ENCODE data around the gene HAGHL.
"Not testable (repeated sequence)": the region's sequence is repeated elsewhere in the genome, so short reads cannot be mapped to it uniquely, and the experiment has no call there.

The HAGHL gene

DNA sequence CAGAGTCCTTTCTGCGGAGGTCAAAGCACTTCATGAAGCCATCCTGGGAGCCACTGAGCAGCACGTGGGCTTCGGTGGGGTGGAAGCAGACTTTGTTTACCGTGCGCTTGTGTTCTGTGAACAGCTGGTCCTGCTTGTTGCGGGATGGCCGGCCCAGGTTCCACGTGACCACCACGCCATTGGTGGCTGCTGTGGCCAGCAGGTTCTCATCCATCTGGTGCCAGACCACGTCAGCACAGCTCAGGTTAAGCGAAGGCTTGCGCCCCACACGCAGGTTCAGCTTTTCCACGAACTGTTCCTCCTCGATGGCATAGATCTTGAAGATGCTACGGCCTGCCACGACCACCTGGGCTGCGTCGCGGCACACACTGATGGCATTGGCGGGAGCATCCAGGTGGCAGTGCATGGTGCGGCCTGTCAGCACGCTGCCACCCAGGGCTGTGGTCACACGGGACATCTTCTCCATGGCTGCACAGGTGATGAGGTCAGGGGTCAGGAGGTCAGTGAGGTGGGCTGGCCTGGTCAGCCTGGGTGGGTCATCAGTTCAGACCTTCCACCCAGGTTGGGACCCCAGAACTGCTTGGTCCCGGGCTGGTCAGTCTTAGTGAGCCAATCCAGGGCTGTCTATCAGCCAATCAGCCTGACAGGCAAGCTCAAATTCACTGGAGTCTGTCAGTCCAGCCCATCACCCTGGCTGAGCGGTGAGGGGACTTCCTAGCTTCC lies 37.6 kb upstream of the HAGHL start:
- DNase-seq (ENCODE audit: low read depth), result no peak

DNA sequence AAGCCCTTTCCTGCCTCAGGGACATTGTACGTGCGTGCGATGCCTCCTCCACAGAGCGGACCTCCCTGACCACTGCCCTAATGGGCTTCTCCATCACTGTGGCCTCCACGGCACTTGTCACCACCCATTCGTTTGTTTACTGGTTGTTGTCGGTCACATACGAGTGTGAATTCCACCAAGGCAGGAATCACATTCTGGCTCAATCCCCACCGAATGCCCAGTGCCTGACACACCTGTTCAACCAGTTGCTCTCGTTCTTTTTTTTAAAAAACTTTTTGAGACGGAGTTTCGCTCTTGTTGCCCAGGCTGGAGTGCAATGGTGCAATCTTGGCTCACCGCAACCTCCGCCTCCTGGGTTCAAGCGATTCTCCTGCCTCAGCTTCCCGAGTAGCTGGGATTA lies 35.7 kb upstream of the HAGHL start:
- not testable (repeated sequence) for DNase-seq (ENCODE audit: low read depth)

DNA sequence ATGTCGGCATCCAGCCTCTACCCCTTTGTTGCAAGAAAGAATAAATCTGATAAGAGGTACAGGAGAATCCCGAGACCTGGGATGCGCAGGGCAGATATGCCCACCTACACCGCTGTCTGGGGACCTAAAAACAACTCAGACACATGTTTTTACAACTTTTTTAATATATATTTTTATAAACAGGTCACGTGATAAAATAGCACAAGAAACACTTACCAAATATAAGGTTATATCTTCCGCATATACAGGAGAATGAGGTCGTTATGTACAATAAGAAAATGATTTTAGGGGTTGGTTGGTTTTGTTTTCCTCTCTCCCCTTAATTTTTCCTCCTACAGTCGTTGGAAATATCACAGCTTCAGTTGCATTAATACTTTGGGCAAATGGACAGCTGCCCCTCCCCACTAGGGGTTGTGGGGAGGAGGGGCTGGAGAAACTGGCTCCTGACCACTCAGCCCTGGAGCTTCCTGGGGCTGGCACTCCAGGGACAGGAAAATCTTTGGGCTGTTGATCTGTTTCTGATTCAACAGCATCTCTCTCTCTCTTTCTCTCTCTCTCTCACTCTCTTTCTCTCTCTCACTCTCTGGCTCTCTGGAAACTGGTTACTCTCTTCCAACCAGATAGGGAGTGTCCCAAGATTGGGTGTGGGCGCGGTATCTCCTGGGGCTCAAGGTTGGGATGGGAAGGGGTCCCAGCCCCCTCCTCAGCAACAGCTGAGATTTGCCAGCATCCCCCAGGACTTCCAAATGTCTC lies 34.4 kb upstream of the HAGHL start:
- DNase-seq (ENCODE audit: low read depth), result no peak

DNA sequence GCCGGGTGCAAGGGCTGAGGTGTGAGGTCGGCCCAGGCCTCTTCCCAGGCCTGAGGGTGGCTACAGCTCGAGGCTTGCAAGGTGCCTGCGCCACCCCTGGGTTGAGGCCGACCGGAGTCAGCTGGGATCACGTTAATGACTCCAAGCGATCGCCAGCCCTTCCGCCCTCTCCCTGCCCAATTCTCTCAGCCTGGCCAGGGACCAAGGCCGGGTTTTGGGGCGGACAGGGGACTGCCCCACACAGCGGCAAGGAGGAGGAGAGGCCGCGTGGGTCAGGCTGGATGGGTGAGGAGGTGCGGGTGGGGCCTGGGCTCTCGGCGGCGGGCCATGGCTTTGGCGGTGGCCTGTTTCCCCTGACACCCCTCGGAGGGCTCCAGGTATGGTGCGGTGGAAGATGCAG lies 33.5 kb upstream of the HAGHL start:
- DNase-seq (ENCODE audit: low read depth), result no peak

DNA sequence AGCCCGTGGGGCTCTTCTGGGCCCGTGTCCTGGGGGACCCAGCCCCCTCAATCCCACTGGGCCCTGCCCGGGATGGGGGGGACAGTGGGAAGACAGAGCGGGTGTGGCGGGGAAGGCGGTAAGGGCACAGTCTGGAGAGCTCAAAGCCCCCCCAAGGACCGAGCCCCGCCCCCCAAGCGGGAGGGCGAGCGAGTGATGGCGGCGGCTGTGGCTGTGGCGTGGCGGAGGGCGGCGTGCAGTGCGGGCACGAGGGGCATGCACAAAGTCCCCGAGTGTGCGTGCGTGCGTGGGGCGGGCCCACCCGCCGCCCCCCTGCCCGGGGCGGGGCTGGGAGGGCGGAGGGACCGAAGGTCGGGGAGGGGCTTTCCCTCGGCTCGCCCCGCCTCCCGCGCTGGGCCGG lies 33.1 kb upstream of the HAGHL start:
- no peak for DNase-seq (ENCODE audit: low read depth)

DNA sequence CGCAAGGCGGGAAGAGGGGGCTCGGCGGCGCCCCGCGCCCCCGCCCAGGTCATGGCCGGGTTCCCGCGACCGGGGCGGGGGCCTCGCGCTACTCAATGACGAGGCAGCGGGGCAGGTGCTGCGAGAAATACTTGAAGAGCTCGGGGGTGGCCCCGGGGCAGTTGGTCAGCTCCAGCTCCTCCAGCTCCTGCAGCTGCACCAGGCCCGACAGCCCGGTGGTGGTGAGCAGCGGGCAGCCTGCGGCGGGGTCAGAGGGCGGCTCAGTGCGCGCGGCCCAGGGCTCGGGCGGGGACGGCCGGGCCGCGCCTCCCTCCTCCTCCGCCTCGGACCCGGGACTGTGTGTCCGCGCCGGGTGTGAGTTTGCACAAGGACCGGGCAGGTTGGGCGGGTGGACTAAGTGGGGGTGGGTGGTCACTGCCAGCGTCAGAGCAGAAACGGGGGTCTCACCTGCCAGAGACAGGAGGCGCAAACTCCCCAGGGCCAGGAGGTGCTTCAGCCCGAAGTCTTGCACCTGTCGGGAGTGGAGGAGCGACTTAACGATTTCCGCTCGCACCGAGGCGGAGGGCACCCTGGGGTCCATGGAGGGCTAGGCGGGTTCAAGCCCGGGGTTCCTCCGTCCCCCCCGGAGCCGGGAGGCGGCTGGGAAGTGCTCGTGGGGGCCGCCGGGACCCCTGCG lies 32.6 kb upstream of the HAGHL start:
- no peak for DNase-seq (ENCODE audit: low read depth)

DNA sequence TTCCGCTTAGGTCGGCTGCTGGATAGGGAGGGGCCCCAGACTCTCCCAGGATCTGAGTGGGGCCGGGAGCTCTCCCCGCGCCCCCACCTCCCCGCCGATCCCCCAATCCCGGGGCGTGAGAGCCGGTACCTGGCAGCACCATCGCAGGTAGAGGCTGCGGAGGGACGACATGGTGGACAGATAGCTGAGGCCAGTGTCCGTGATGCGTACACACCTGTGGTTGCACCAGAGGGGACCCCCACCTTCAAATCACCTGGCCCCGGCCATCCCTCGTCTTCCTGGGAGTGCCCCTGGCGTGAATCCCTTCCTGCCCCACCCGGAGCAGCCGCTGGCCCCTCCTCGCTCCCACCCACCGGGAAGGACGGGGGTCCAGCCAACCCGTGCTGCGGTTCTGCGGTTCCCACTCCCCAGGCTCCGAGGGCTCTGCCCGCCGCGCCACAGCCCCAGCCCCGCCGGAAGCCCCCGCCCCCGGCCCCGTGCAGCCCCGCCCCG lies 32.0 kb upstream of the HAGHL start:
- no peak for DNase-seq (ENCODE audit: low read depth)

DNA sequence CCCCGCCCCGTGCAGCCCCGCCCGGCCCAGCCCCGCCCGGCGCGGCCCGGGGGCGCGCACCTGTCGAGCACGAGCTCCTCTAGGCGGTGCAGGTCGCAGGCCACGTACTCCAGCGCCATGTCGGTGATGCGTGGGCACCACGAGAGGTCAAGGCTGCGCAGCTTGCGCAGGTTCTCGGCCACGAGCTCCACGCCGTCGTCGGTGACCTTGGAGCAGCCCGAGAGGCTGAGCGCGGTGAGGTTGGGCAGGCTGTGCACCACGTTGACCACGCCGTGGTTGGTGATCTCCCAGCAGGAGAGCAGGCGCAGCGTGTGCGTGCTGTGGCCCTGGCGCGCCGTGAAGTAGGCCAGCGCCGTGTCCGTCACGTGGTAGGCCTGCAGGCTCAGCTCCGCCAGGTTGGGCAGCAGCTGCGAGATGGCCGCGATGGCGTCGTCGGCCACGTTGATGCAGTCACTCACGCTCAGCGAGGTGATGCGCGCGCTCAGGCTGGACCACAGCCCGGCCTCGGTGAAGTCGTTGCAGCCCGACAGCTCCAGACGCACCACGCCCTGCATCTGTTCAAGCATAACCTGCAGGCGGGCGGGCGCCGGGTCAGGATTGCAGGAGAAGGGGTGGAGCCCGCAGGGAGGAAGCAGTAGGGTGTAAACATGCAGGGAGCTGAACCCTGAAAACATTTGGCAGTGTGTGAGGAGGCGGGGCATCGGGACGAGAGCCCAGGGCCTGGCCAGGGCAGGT lies 31.4 kb upstream of the HAGHL start:
- no peak for DNase-seq (ENCODE audit: low read depth)

DNA sequence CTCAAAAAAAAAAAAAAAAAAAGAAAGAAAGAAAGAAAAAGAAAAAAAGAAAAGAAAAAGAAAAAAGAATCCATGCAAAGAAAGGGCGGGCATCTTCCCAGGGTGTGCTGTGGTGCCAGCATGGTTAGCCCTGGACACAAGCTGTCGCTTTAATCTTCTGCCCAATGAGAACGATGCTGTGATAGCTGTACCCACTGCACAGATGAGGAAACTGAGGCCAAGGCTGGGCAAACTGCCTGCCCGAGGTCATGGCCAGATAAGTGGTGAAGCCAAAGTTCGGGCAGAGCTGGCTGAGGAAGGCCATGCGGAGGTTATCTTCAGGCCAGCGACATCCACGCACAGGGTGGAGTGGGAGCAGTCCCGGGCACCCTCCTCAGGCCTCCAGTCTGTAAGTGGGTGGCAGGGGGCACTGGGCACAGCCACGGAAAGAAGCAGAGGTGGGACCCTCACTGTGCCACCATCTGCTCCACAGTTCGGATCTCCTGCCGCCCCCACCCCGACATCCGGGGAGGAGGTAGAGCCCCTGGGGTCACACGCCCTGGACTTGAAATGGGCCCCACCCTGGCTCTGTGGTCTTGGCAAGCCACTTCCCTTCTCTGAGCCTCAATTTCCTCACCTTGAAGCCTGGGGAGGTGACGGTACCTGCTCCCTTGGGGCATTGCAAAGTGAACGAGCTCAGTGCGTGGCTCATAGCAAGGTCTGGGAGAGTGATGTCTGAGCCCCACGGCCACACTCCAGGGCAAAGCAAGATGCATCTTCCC lies 27.8 kb upstream of the HAGHL start:
- DNase-seq (ENCODE audit: low read depth), result no peak

DNA sequence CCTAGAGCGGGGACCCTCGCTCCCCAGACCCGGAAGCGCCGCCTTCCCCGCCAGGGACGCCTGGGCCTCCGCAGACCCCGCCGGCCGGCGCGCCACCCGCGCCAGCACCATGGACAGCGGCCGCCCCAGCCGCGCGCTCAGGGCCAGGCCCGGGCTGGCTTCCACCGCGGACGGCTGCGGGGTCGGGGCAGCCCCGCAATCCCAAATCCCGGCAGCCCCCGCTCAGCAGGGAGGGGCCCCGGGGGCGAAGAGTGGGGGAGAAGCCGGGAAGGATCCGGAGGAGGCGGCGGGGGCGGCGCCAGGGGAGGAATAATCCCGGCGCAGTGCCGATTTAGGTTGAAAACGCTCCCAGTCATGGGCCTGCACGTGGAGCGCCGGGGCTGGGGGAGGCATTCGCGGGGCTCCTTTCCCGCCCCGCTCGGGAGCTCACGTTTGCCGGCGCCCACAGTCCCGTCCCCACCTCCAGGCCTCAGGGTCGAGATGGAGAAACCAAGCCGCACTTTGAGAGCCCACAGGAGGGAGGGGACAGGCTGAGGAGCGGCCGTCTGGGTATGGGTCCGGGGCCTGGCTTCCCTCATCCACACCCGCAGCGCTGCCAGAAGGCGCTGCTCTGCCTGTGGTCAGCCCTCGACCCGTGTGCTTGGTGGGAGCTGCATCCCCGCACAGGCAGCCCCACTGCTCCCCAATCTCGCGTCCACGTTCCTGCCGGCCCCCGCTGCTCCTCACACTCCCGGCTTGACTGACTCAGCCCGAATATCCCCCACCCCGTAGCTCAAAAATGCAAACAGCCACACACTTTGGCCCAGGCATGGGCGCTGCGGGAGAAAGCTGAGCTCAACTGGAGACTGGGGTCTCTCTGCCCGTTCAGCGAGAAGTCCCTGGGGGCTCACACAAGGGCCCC lies 26.0 kb upstream of the HAGHL start:
- no peak for DNase-seq (ENCODE audit: low read depth)

DNA sequence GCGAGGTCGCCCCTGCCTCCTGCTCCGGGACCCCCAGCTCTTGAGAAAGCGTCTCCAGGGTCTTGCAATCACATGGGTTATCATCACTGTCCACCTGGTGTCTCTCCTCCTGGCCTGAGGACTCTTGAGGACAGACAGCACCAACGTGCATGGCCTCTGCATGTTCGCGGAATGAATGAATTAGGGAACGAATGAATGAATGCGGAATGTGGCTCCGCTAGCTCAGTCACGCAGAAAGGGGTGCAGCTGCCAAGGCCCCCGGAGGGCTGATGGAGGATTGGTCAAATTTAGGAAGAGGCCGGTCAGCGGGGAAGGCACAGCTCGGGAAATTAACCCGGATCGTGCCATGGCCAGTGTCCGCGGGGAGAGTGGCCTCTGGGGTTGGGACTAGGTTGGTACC lies 24.6 kb upstream of the HAGHL start:
- no peak for DNase-seq (ENCODE audit: low read depth)

DNA sequence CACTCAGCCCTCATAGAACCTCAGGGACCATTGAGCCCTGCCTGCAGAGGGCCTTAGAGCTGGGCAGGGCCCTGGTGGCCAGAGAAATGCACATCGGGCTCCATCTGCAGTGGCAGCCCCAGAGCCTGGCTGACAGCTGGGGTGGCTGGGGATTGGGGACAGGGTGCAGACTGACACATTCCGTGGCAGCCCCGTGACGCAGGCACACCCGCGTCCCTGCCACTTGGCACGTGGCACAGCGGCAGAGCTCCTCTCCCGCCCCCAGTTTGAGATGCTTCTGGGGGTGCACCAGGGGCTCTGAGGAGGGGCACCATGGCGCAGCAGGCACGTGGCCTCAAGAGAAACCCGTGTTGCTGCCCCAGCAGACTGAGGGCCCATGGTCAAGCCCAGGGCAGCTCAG lies 23.5 kb upstream of the HAGHL start:
- no peak for DNase-seq (ENCODE audit: low read depth)

DNA sequence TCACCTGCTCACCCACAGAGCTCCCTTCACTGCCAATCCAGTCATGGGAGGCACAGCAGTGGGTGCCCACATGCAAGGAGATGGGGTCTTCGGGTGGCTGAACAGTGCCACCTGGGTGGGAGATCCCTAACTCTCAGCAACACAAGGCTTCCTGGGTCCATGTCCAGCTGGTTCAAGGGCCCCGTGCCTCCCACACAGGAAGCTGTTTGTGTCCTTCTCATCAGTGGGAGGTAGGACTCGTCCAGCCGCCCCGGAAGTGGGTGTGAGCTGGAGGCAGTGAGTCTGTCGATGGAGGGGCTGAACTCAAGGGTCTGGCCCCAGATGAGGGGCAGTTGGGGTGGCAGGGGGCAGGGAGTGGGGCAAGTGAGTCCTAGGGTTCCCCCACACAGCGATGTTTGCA lies 22.9 kb upstream of the HAGHL start:
- no peak for DNase-seq (ENCODE audit: low read depth)

DNA sequence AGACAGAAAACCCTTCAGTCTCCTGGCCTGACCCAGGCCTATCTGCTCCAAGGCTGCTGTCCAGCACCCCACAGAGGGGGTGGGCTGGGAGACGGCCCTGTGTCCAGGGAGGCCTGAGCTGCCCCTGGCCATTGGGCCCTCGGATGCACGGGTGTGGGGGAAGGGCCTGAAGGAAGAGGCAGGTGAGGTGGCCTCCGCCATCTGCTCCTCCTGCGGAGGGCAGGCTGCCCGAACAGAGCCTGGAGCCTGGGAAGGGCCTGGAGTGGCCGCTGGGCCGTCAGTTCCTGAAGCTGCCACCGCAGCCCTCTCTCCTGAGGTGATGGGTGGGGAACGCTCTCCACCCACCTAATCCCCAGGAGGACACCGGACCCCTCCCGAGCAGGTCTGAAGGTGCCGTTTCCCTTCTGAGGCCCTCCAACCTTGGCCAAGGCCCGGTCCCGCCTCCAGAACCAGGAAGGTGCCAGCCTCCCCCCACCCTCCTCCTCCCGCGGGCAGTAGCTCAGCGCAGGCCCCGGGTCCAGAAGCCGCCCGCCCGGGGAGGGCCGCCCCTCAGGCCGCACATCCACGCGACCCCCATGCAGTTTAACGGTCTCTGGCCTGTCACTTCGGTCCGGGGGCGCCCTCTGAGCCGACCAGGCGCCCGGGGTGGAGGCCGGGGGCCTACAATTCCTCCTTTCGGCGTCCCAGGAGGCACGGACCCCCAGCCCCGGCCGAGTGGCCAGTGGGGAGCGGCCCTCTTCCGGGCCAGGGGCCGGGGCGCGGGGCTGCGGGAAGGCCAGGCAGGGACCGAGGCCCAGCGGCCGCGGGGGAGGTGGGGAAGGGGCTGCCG lies 22.1 kb upstream of the HAGHL start:
- no peak for DNase-seq (ENCODE audit: low read depth)

DNA sequence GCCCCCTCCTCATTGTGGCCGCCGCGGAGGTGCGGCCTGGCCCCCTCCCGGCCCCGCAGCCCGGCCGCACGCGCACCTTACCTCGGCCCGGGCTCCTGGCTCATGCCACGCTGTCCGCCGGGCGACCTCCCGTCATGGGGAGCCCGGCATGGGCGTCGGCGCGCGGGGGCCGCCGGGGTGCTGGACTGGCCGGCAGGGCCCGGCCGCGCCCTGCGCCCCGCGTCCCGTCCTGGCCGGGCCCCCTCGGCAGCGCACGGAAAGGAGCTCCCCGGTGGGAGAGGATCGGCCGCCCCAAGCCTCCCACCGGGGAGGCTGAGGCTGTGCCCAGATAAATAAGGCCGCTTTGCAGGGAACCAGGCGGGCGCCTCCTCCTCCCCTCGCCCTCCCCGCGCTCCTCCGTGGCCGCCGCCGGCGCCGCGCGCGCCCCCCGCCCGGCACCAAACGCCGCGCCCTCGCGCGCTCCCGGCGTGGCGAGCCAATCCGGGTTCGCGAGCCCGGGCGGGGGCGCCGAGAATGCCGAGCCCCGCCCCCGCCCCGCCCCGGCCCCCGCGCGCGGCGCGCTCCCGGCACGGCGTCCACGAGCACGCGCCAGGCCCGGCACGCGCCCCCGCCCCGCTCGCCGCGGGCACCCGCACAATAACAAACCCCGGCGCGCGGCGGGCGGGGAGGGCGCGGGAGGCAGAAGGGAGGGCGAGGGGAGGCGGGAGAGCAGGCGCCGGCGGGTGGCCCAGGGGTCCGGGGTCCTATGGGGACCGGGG lies 21.3 kb upstream of the HAGHL start, which contains the start of gene FBXL16:
Gene FBXL16 (minus strand): TSS at position 371 of the 758 bp plus-strand sequence. CDS start 8,396 bp downstream, outside the sequence.
- no peak for DNase-seq (ENCODE audit: low read depth)

DNA sequence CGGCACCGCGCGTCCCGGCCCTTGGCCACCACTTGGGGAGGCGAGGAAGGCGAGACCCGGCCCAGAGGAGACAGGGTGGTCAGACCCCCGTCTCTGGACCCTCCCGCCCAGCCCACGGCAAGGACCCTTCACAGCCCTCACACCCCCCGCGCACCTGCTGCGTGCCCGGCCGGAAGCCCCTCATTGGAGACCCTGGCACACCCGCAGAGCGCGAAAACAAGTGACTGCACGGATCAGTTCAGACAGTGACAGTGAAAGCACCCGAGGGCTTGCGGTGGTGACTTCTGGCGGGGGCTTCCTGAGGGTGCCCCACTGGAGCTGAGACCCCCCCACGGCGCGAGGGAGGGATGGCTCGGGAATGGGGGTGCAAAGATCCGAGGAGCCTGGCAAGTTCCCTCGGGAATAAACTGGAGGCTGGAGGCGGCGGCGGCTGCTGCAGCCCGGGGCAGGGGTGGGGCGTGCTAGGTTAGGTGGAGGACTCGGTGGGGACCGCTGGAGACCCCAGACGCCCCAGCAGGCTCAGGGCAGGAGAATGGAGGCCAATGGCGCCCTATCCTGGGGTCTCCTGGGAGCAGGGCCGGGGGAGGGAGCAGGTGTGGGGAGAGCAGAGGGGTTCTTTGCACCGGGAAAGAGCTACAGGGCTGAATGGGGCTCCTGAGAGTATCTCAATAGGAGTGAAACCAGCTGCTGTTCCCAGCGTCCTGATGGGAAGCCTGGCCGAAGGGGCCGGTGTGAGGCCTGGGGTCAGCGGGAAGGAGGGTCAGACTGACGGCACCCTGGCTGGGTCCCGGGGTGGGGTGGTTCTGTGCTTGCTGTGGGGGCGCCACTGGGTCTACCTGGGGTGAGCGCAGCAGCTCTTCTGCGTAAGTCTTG lies 20.5 kb upstream of the HAGHL start:
- no peak for DNase-seq (ENCODE audit: low read depth)

DNA sequence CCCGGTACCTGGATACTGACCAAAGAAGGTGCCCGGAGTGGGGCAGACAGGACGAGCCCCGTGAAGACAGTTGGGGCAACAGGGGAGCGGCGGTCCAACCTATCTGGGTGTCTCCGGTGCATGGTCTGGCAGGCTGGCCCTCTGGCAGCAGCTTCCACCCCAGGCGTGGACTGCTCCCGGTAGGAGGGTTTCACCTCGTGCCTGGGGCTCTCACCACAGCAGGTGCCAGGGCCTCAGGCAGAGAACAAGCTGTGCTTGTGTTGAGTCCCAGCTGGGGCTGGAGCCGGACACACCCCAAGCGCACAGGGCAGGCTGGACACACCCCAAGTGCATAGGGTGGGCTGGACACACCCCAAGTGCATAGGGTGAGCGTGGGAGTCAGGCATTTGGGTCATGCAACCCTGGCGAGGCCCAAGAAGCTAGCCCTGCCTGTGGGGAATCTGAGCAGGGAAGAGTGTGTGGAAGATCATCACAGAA lies 19.8 kb upstream of the HAGHL start:
- DNase-seq (ENCODE audit: low read depth), result no peak

DNA sequence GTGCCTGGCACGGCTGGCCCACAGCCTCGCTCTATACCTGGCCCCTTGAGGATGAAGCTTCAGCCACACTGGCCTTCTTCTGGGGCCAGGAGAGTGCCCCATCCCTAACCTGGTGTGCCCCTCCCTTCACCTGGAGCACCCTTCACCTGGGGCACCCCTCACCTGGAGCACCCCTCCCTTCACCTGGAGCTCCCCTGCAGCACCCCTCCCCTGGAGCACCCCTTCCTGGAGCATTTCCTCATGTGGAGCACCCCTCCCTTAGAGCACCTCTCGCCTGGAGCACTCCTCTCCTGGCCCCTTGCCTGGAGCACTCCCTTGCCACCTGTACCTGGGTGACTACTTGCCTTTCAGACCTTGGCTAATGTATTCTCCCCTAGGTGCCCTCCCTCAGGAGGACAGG lies 18.9 kb upstream of the HAGHL start:
- no peak for DNase-seq (ENCODE audit: low read depth)
